ENCODE results near the gene ARSI.

GRCh38 chr5:150318613-150319483 is 16.1 kb upstream of the ARSI start:
- TF ChIP-seq CTCF (conservative IDR thresholded peaks at IDR 0.05; ENCODE audit: low read depth, low read length) (no peak), EZH2phosphoT487 (IDR thresholded peaks at IDR 0.05; ENCODE audit: borderline replicate concordance, low read length) (no peak), EZH2 (IDR thresholded peaks at IDR 0.05; ENCODE audit: low read length, unreplicated experiment) (no peak)

All from PC-3 (cell line).